Cardiac septum (tissue), 1 donor: ENCODE results near the gene MEPCE. TPM values are rescaled to one million over a fixed set of nuclear protein-coding genes. Genes with fewer than 3 reads are reported as not detected.
"Not testable (repeated sequence)": the region's sequence is repeated elsewhere in the genome, so short reads cannot be mapped to it uniquely, and the experiment has no call there.

Source experiments
- DNase-seq: peaks from one replicate; pipeline ENCODE4 v3.0.0-alpha.2; 2020; ENCODE audit warnings: low spot score
- intact Hi-C: fragments of 100-400 bp; cut with DNase I; formaldehyde crosslinking; loops from one replicate; pipeline ENCODE4 v1.14.0; 2022
- long read RNA-seq: library from polyadenylated mRNA; unstranded; transcript quantifications from one replicate; pipeline ENCODE4 v2.0.0, GENCODE V29; 2021
- total RNA-seq: library from RNA; stranded (reverse); fragmentation: NEBNext Ultra II Directional; extraction: Animal tissue kit (Norgen Biotek cat#: 25700); gene quantifications from one replicate; pipeline ENCODE4 v1.2.1, GENCODE V29; 2021
- donor health status: DM: no; HTN: no; CAD: no.

The MEPCE gene, protein sequence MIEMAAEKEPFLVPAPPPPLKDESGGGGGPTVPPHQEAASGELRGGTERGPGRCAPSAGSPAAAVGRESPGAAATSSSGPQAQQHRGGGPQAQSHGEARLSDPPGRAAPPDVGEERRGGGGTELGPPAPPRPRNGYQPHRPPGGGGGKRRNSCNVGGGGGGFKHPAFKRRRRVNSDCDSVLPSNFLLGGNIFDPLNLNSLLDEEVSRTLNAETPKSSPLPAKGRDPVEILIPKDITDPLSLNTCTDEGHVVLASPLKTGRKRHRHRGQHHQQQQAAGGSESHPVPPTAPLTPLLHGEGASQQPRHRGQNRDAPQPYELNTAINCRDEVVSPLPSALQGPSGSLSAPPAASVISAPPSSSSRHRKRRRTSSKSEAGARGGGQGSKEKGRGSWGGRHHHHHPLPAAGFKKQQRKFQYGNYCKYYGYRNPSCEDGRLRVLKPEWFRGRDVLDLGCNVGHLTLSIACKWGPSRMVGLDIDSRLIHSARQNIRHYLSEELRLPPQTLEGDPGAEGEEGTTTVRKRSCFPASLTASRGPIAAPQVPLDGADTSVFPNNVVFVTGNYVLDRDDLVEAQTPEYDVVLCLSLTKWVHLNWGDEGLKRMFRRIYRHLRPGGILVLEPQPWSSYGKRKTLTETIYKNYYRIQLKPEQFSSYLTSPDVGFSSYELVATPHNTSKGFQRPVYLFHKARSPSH
- 19.7 TPM for total RNA-seq
- long read RNA-seq, transcript MEPCE-201 (4 exons, 3,030 nt), result major isoform, 25 of 28 reads
- long read RNA-seq, partial matches to known transcripts, result 1 of 28 reads
- long read RNA-seq, other reads (novel, unspliced or antisense), result 2 of 28 reads

DNA sequence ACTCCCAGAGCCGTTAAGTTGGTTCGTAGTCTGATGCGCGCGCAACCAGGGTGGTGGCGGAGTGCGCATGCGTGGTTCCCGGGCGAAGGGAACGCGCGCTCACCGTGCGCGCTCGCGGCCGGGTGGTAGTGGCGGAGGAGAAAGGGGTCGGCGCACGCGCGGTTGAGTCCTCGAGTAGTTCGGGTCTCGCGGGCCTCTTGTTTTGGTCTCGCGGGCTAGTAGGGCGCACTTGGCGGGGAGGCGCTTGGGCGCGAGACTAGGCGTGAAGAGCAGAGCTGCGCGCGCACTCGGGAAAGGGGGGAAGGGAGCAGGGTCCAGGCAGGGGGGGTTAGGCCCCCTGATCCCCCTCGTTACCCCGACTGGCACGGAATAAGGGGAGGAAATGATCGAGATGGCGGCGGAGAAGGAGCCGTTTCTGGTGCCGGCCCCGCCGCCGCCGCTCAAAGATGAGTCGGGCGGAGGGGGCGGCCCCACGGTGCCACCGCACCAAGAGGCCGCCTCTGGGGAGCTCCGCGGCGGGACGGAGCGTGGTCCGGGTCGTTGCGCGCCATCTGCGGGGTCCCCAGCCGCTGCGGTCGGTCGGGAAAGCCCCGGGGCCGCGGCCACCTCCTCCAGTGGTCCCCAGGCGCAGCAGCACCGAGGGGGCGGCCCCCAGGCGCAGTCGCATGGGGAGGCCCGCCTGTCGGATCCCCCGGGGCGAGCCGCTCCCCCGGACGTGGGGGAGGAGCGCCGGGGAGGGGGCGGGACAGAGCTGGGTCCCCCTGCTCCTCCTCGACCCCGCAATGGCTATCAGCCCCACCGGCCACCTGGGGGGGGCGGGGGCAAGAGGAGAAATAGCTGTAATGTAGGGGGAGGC, at the start of gene MEPCE:
Gene MEPCE (plus strand): TSS at position 195 of the 856 bp plus-strand sequence. CDS start 188 bp downstream, at position 383.
- DNase-seq, result peak; percentile 95
- intact Hi-C loops, result no loop called here

DNA sequence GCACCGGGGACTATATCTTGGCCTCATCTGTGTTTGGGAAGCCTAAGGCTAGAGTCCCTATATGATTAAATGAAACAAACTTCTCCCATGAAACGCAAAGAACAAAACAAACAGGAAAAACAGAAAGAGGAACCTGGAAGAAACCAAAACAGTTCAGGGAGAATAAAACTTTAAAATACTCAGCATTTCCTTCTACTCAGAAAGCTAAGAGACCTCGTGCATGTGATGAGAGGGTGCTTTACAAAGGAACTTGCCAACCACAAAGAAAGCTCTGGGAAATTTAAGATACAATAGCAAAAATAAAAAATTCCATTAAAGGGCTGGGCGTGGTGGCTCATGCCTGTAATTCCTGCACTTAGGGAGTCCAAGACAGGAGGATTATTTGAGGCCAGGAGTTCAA, 49.4 kb upstream of the MEPCE start:
- DNase-seq, result no peak
- intact Hi-C loops, result no loop called here

DNA sequence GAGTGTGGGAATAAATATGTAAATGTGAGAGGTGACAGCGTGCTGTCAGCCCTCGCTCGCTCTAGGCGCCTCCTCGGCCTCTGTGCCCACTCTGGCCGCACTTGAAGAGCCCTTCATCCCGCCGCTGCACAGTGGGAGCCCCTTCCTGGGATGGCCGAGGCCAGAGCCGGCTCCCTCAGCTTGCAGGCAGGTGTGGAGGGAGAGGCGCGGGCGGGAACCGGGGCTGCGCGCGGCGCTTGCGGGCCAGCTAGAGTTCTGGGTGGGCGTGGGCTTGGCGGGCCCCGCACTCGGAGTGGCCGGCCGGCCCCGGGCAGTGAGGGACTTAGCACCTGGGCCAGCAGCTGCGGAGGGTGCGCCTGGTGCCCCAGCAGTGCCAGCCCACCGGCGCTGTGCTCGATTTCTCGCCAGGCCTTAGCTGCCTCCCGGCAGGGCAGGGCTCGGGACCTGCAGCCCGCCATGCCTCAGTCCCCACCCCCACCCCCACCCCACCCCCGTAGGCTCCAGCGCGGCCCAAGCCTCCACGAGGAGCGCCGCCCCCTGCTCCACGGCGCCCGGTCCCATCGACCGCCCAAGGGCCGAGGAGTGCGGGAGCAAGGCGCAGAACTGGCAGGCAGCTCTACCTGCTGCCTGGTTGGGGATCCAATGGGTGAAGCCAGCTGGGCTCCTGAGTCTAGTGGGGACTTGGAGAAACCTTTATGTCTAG, 47.9 kb upstream of the MEPCE start:
- DNase-seq, intact Hi-C loops: not testable (repeated sequence)

DNA sequence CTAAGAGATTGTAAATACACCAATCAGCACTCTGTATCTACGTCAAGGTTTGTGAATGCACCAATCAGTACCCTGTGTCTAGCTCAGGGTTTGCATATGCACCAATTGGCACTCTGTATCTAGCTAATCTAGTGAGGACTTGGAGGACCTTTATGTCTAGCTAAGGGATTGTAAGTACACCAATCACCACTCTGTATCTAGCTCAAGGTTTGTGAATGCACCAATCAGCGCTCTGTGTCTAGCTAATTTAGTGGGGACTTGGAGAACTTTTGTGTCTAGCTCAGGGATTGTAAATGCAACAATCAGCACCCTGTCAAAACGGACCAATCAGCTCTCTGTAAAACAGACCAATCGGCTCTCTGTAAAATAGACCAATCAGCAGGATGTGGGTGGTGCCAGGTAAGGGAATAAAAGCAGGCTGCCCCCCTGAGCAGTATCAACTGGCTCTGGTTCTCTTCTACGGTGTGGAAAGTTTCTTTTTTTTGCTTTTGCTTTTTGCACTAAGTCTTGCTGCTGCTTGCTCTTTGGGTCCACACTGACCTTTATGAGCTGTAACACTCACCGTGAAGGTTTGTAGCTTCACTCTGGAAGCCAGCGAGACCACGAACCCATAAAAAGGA, 47.3 kb upstream of the MEPCE start:
- intact Hi-C loops, DNase-seq: not testable (repeated sequence)

DNA sequence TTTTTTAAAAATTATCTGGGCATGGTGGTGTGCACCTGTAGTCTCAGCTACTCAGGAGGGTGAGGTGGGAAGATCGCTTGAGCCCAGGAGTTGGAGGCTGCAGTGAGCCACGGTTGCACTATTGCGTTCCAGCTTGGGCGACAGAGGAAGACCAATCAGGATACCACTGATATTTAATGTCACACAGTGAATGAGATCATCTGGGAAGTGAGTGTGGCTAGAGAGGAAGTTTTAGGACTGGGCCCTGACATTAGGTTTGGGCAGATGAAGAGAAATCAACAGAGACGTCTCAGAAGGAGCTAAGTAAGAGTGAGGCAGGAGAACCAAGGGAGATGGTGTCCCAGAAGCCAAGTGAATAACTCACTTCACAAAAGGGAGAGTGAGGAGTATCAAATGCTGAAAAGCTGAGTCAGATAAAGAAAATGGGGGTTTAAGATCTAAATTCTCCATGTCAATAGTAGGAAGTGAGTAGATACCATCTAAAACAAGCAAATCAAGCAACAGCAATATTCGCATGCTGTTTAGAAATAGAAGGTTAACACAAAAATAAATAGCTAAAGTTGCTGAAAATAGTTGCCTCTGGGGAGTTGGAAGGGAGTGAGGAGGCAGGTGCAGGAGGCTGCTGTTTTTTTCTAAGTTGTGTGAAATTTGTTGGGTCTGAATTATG, 44.9 kb upstream of the MEPCE start:
- no peak for DNase-seq
- intact Hi-C loops, result no loop called here

DNA sequence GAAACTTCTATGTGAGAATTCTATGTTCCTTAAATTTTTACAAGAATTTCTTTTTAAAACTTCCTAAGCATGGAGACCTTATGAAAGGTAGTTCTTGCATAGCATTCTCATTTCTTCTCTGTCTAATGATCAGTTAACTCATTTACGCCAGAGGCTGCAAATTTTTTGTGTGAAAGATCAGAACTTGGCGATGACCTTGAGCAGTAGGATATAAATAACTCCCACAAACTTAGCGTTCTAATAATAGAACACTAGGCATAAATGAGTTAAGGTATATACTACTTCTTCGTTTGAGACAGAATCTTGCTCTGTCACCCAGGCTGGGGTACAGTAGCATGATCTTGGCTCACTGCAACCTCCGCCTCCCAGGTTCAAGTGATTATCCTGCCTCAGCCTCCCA, 42.7 kb upstream of the MEPCE start:
- intact Hi-C loops, result no loop called here
- no peak for DNase-seq

DNA sequence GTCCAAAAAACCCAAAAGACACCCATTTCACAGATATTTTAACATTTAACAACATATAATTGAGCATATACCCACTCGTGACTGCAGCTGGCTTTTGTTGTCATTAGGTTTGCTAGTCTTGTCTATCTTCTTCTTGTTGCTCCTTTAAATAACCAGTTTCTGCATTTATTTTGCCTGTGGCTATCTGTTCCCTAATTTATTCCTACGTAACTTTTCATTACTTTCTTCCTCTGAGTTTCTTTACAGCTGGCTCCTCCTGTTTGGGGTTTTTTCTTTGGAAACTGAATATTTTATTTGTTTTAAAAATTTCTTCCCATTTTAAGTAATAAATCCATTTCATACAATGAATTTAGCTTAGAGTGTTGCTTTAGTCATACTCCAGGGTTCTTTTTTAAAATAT, 41.9 kb upstream of the MEPCE start:
- DNase-seq, result no peak
- intact Hi-C loops, result no loop called here

DNA sequence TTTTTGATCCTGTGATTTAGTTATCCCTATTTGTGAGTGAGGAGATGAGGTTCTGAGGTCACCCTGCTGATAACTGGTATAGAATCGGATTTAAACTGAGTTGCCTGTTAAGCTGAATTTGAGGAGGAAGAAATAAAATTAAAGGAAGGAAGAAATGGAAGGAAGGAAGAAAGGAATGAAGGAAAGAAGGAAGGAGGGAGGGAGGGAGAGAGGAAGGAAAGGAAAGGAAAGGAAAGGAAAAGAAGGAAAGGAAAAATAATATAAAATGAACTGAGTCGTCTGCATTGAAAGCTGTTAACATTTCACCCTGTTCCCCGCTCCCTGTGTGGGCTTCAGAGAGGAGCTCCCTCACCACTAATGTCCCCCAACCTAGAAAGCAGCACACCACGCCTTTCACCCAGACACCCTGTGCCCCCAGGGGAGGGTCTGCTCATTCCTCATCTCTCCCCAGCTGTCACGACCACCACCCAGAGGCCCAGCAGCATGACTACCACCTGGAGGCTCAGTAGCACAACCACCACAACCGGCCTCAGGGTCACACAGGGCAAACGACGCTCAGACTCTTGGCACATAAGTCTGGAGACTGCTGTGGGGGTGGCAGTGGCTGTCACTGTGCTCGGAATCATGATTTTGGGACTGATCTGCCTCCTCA, 40.1 kb upstream of the MEPCE start:
- intact Hi-C loops, result no loop called here
- no peak for DNase-seq

DNA sequence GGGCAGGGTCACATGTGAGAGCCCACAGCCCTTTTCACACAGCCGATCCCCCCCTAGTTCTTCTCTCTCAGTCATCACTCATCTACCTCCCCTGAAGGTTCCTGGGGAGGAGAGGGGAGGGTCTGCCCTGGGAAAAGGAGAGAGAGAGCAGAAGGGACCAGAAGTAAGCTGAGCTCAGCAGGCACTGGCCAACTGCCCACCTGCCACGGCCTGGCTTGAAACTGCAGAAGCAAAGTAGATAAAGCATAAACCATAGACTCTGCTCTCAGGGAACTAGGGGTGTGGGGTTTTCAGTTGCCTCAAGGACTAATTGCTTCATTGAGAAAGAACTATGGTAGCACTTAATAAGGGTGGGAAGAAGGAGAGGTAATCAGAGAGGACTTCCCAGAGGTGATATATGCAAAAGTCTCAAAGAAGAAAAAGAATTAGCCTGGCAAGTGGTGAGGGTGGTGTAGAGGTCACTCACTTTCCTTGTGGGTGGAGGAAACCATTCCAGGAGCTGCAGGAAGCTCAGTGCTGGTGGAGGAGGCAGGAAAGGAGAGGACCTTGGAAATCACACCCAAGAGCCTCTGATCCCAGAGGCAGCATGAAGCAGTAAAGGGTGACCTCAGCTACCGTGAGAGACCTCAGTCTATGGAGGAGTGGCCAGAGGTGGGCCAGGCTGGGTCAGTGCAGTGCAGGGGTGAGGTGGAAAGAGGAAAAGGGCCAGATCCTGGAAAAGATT, 39.2 kb upstream of the MEPCE start:
- intact Hi-C loops, result no loop called here

DNA sequence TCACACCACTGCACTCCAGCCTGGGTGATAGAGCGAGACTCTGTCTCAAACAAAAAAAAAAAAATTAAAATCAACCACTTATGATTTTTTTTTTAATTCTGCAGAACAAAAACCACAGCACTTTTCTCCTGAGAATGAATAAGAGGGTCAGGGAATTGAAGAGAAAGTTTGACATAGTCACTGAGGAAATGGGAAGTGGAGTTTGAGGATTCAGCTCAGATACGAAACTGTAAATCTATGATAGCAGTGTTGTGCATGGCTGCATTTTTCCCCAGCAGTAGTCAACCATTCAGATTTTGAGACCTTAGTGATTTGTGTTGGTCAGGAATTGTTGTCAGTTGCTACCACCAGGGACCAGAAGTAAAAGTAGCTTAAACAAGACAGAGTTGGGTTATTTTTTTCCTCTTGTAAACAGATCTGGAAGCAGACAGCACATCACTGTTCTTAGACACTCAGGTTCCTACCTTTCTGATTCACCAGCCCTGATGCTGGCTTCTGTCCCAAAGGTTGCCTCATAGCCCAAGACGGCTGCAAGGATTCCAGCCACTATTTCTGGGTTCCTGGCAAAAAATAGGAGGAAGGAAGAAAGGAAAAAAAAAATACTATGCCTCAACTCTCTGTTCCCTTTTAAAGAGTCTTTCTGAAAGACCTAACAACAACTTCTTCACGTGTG, 36.3 kb upstream of the MEPCE start:
- DNase-seq, result no peak
- intact Hi-C loops, result no loop called here

More for the DNA sequence above, 39.2 kb upstream of the MEPCE start:
- DNase-seq, result no peak

DNA sequence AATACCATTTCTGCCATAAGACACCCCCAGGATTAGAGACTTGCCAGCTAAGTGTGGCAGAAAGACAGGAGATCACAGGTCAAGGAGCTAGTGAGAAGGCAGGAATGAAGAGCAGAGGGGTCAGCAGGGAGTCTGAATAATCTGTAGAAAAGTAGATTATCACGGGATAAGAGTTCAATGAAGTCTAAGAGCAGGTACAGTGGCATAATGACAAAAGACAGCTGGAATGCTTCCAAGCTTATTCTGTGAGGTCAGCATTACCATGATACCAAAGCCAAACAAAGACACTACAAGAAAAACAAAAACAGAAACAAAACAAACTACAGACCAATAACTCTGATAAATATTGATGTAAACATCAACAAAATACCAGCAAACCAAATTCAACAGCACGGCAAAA, 35.6 kb upstream of the MEPCE start:
- DNase-seq, result no peak
- intact Hi-C loops, result no loop called here

DNA sequence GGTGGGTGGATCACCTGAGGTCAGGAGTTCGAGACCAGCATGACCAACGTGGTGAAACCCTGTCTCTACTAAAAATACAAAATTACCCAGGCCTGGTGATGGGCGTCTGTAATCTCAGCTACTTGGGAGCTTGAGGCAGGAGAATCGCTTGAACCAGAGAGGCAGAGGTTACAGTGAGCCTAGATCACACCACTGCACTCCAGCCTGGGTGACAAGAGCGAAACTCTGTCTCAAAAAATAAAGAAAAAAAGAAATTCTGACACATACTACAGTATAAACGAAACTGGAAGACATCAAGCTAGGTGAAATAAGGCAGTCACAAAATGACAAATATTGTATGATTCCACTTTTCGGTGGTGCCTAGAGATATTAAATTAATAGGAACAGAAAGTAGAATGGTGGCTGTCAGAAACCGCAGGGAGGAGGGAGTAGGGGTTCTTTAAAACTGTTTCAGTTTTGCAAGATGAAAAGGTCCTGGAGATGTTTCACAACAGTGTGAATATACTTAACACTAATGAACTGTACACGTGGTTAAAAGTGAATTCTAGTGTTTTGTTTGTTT, 33.1 kb upstream of the MEPCE start:
- DNase-seq, result no peak
- intact Hi-C loops, result no loop called here

DNA sequence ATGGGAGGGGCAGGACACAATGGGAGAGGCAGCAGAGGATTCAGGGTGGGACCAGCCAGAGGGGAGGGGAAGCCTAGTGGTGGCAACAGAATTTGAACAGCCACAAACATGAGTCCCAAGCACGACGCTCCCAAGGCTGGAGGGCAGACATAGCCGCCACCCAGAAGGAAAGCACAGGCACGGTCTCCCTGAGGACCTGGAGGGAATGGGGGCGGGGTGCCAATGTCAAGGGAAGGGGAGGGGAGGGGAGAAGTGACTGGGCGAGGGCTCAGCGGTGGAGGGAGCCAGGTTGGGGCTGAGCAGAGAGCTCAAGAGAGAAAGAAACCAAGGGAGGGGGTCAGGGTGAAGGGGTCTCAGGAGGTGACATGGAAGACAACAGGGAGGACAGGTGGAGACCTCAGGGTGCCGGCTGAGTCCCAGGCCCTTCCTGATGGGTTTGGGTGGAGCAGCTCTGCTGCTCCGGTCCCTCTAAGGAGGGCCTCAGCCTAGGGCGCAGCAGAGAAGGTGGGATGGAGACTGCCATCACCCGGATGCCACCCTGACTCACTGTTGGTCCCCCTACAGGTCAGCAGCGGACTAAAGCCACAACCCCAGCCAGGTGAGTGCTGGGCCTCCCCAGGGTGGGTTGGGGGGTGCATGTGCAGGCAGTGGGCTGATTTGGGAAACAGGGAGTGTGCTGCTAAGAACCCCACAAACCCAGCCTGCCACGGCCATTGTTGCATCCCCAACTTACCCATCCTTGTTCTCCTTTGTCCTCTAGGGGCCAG, 32.1 kb upstream of the MEPCE start:
- DNase-seq, result no peak
- intact Hi-C loops, result no loop called here

DNA sequence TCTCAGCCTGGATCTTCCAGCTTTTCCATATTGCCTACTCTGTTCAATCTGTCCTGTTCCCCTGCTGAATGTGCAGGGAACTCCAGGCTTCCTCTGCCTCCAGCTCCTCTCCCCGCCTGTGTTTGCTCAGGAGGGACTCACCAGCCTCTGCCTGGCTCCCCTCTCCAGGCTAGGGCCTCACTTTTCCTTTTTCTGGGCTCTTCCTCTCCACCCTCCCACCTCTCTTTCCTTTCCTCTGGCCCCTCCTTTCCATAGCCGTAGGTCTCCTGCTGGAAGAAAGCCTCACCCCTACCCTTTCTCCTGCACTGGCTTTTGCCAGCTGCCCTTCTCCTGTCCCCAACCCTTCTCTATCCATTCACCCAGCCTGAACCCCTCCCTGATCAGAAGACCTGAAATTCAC, 31.4 kb upstream of the MEPCE start:
- no peak for DNase-seq
- intact Hi-C loops, result no loop called here

DNA sequence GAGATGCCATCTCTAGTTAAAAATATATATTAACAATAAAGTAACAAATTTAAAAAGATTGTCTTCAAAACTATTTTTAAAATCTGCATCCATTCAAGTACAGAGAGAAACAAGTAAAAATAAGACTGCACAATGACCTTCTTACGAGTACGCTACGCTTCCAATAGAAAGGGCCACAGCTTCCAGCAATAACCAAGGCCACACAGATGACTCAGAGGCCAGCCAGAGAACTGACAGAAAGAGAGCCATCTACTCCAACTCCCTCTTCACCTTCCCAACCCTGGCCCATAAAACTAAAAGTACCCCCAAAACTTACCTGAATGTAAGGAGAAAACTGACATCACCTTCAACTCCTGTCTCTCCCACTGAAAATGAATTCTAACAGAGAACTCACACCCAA, 29.6 kb upstream of the MEPCE start:
- intact Hi-C loops, result no loop called here
- DNase-seq, result no peak

DNA sequence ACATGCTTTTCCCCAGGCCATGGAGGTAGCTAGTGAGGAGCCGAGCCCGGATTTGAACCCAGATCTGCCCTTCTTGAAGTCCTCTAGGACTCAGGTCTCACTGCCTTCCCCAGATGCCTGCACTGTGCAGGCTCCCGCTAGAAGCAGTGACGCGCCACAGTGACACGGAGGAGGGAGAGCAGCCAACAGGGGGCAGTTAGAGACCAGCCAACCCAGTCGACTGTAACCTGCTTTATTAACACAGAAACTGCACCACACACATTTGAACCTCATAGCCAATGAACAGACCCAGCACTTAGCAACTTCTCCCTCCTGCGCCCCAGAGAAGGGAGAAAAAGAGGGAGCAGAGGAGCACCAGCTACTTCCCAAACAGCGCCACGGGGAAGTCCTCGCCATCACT, 29.0 kb upstream of the MEPCE start:
- intact Hi-C loops, result no loop called here
- no peak for DNase-seq
